ENCODE measurements around the gene MICU1.
A peak's percentile ranks its signal among the peaks of the same experiment; 100 is the strongest.

The MICU1 gene

GRCh38 chr10:72319416-72320254 lies 306.2 kb downstream of the MICU1 start:
- TF ChIP-seq, protein P1, sequence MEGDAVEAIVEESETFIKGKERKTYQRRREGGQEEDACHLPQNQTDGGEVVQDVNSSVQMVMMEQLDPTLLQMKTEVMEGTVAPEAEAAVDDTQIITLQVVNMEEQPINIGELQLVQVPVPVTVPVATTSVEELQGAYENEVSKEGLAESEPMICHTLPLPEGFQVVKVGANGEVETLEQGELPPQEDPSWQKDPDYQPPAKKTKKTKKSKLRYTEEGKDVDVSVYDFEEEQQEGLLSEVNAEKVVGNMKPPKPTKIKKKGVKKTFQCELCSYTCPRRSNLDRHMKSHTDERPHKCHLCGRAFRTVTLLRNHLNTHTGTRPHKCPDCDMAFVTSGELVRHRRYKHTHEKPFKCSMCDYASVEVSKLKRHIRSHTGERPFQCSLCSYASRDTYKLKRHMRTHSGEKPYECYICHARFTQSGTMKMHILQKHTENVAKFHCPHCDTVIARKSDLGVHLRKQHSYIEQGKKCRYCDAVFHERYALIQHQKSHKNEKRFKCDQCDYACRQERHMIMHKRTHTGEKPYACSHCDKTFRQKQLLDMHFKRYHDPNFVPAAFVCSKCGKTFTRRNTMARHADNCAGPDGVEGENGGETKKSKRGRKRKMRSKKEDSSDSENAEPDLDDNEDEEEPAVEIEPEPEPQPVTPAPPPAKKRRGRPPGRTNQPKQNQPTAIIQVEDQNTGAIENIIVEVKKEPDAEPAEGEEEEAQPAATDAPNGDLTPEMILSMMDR (IDR thresholded peaks at IDR 0.05; ENCODE audit: low read depth, low read length, poor library complexity, severe bottlenecking) = no peak
- TF ChIP-seq EZH2phosphoT487 (IDR thresholded peaks at IDR 0.05; ENCODE audit: borderline replicate concordance, low read length) = no peak
- Histone ChIP-seq H3K4me2 (ENCODE audit: low read length) (peak overlapping the region; percentile 97), H3K4me1 (ENCODE audit: control insufficient read depth, low read length) (peaks cover 94% of the 10 kb centered on the region), H3K4me3 (ENCODE audit: low read length) (peak overlapping the region; percentile 84), H4K20me1 (ENCODE audit: control insufficient read depth, insufficient read depth, low read depth, low read length) (no peaks in the 10 kb centered on the region), H3F3A (ENCODE audit: control insufficient read depth, insufficient read depth) (peaks cover 41% of the 10 kb centered on the region), H3K27me3 (ENCODE audit: control insufficient read depth, low read length) (no peaks in the 10 kb centered on the region), H3K9me2 (replicated peaks; ENCODE audit: control insufficient read depth, low read length) (no peaks in the 10 kb centered on the region), H3K79me2 (ENCODE audit: control insufficient read depth, low read length) (peaks cover 12% of the 10 kb centered on the region), H3K27ac (ENCODE audit: low read depth, low read length) (peak overlapping the region; percentile 99), H3K36me3 (ENCODE audit: control insufficient read depth, low read length) (no peaks in the 10 kb centered on the region), H3K9me3 (ENCODE audit: control insufficient read depth, insufficient read depth, low read length) (no peaks in the 10 kb centered on the region)

- peak overlapping the region; percentile 97 for H3K4me2 ChIP-seq (ENCODE audit: low read length)
- H3K9me3 ChIP-seq (ENCODE audit: control insufficient read depth, insufficient read depth, low read length) = no peaks in the 10 kb centered on the region
- H3F3A ChIP-seq (ENCODE audit: control insufficient read depth, insufficient read depth) = peaks cover 41% of the 10 kb centered on the region
Measured at GRCh38 chr10:72318418-72319262, 307.2 kb downstream of the MICU1 start.

More at GRCh38 chr10:72318418-72319262, 307.2 kb downstream of the MICU1 start:
- Histone ChIP-seq H3K36me3 (ENCODE audit: control insufficient read depth, low read length) (no peaks in the 10 kb centered on the region), H3K9me2 (replicated peaks; ENCODE audit: control insufficient read depth, low read length) (no peaks in the 10 kb centered on the region), H3K27me3 (ENCODE audit: control insufficient read depth, low read length) (no peaks in the 10 kb centered on the region), H3K4me3 (ENCODE audit: low read length) (peak overlapping the region; percentile 84), H3K4me1 (ENCODE audit: control insufficient read depth, low read length) (peaks cover 85% of the 10 kb centered on the region), H4K20me1 (ENCODE audit: control insufficient read depth, insufficient read depth, low read depth, low read length) (no peaks in the 10 kb centered on the region), H3K79me2 (ENCODE audit: control insufficient read depth, low read length) (peaks cover 12% of the 10 kb centered on the region), H3K27ac (ENCODE audit: low read depth, low read length) (peak overlapping the region; percentile 99)
- TF ChIP-seq EZH2phosphoT487 (IDR thresholded peaks at IDR 0.05; ENCODE audit: borderline replicate concordance, low read length) = no peak
- TF ChIP-seq, protein P1 (IDR thresholded peaks at IDR 0.05; ENCODE audit: low read depth, low read length, poor library complexity, severe bottlenecking) = no peak
